CD4-positive, alpha-beta T cell treated with Interleukin-4 for 4 hours (primary cell): Measurements from ENCODE around the gene LRRC75B.
"Not testable (repeated sequence)": the region's sequence is repeated elsewhere in the genome, so short reads cannot be mapped to it uniquely, and the experiment has no call there.

Experiments used
- DNase-seq: peaks from one replicate; pipeline ENCODE4 v3.0.0-alpha.2; 2020

LRRC75B gene

GRCh38 chr22:24552503-24553286 is 40.2 kb downstream of the LRRC75B start:
- DNase-seq: not testable (repeated sequence)

GRCh38 chr22:24550902-24551435 is 41.9 kb downstream of the LRRC75B start:
- no peak for DNase-seq

- no peak for DNase-seq
Measured at GRCh38 chr22:24550028-24550901, 42.6 kb downstream of the LRRC75B start.

GRCh38 chr22:24548812-24549211 is 44.1 kb downstream of the LRRC75B start:
- DNase-seq: no peak

GRCh38 chr22:24543679-24544243 is 49.1 kb downstream of the LRRC75B start:
- no peak for DNase-seq

- DNase-seq: no peak
Measured at GRCh38 chr22:24543185-24543601, 49.7 kb downstream of the LRRC75B start.

GRCh38 chr22:24542641-24543040 is 50.2 kb downstream of the LRRC75B start:
- DNase-seq: no peak

GRCh38 chr22:24541681-24542515 is 51.0 kb downstream of the LRRC75B start:
- no peak for DNase-seq

- DNase-seq: no peak
Measured at GRCh38 chr22:24540470-24540869, 52.4 kb downstream of the LRRC75B start.

- no peak for DNase-seq
Measured at GRCh38 chr22:24536089-24536488, 56.8 kb downstream of the LRRC75B start.
